Measurements from ENCODE around the gene CYP19A1. TPM values are rescaled to one million over a fixed set of nuclear protein-coding genes. Genes with fewer than 3 reads are reported as not detected.

The CYP19A1 gene
- total RNA-seq, 1 experiment from 2014 or later, result not detected

- Histone ChIP-seq H3K9ac (ENCODE audit: low read length) (no peak overlapping the region), H2AFZ (ENCODE audit: low read depth, low read length, poor library complexity, severe bottlenecking) (no peak overlapping the region), H3K36me3 (ENCODE audit: control insufficient read depth in 1 of 2, insufficient read depth in 2 of 2, low read length in 2 of 2) (no peaks in the 10 kb centered on the region), H3K27ac (ENCODE audit: low read depth, low read length) (no peak overlapping the region), H3K4me1 (ENCODE audit: control insufficient read depth in 1 of 2, insufficient read depth in 2 of 2, low read length in 2 of 2) (peaks cover 0 to 7% of the 10 kb centered on the region in 2 experiments; a peak in 1 of 4 replicates), H3K79me2 (ENCODE audit: insufficient read depth, low read length) (no peaks in the 10 kb centered on the region), H3K9me3 (ENCODE audit: control insufficient read depth in 1 of 2, insufficient read depth in 1 of 2, low read depth in 1 of 2, low read length in 2 of 2) (no peaks in the 10 kb centered on the region), H3K27me3 (ENCODE audit: insufficient read depth, low read length) (no peaks in the 10 kb centered on the region), H3K9me2 (ENCODE audit: insufficient read depth) (no peaks in the 10 kb centered on the region; the same call in 1 of the 2 replicates), H3K4me3 (replicated peaks in 1 of 2; ENCODE audit: low read depth in 1 of 2, low read length in 2 of 2) (no peak overlapping the region), H3K4me2 (ENCODE audit: low read length) (no peak overlapping the region), H4K20me1 (ENCODE audit: insufficient read depth) (no peaks in the 10 kb centered on the region)
- ChIA-PET CTCF (no interaction called here), RAD21 (ENCODE audit: low non-redundant PET in 1 of 2, low total read pairs in 2 of 2, uncharacterized antibody in 2 of 2, unreplicated experiment in 2 of 2) (no interaction called here), POLR2A (no interaction called here)
- intact Hi-C loops (cut with micrococcal nuclease), result no loop called here
- ATAC-seq (no peak), DNase-seq (ENCODE audit: low read depth, low spot score) (no peak)
- TF ChIP-seq SIN3A (IDR thresholded peaks at IDR 0.05; ENCODE audit: low read depth) (no peak), CTCF (IDR thresholded peaks at IDR 0.05 in 2 of 3, conservative IDR thresholded peaks at IDR 0.05 in 1 of 3; ENCODE audit: borderline replicate concordance in 1 of 3, insufficient read depth in 1 of 3, low read depth in 2 of 3, low read length in 2 of 3) (no peak), YY1 (IDR thresholded peaks at IDR 0.05; ENCODE audit: extremely low read depth, insufficient replicate concordance, low read depth, low read length) (no peak), SRF (IDR thresholded peaks at IDR 0.05; ENCODE audit: low read depth) (no peak), POLR2A (IDR thresholded peaks at IDR 0.05; ENCODE audit: borderline replicate concordance, extremely low read depth, insufficient read depth, insufficient read length) (no peak), ZNF274 (IDR thresholded peaks at IDR 0.05; ENCODE audit: low read depth, low read length) (no peak), ATF3 (IDR thresholded peaks at IDR 0.05) (no peak), EGR1 (IDR thresholded peaks at IDR 0.05; ENCODE audit: low read depth) (no peak), REST (IDR thresholded peaks at IDR 0.05; ENCODE audit: low read depth) (no peak), SP1 (IDR thresholded peaks at IDR 0.05; ENCODE audit: low read depth) (no peak), ZBTB33 (IDR thresholded peaks at IDR 0.05; ENCODE audit: extremely low read depth, insufficient replicate concordance, low read length) (no peak), MAX (IDR thresholded peaks at IDR 0.05) (no peak), FOSL1 (IDR thresholded peaks at IDR 0.05; ENCODE audit: low read depth) (no peak), POLR2AphosphoS5 (IDR thresholded peaks at IDR 0.05; ENCODE audit: low read depth, low read length) (no peak), EZH2 (IDR thresholded peaks at IDR 0.05) (no peak)
- BruUV-seq (replicated peaks), result no TSS peak
Measured at GRCh38 chr15:51253366-51253765, 85.0 kb downstream of the CYP19A1 start.
